UCSD-AML1 (cell line): ENCODE measurements around the gene ZNF621.
"Not testable (repeated sequence)": the region's sequence is repeated elsewhere in the genome, so short reads cannot be mapped to it uniquely, and the experiment has no call there.

ENCODE experiments used
- DNase-seq: peaks from one replicate; lab custom pipeline; 2025; ENCODE audit not compliant: unreplicated experiment; lab: John Stamatoyannopoulos, UW

ZNF621 gene

DNA sequence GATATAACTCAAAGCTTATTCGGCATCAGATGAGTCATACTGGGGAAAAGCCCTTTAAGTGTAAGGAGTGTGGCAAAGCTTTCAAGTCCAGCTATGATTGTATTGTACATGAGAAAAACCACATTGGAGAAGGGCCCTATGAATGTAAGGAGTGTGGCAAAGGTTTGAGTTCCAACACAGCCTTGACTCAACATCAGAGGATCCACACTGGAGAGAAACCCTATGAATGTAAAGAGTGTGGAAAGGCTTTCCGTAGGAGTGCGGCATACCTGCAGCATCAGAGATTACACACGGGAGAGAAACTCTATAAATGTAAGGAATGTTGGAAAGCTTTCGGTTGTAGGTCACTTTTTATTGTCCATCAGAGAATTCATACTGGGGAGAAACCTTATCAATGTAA lies 7.5 kb downstream of the ZNF621 start:
- DNase-seq, result no peak

DNA sequence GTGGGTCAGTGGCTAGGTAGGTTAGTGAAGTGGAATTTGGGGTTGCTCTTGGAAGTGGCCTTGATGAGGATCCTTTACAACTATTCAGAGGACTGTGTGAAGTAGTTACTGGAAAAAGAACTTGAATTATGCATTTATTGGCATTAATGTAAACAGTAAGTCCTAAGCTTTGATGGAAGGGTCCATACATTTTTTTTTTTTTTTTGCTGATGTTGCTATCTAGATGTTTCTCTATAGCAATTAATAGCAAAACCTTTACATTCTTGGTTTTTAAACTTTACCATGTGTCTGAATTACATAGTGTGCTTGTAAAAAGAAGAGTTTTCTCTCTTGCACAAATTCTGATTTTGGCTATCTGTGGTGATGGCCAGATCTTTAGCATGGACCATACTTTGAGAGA lies 9.5 kb downstream of the ZNF621 start:
- DNase-seq, result no peak

DNA sequence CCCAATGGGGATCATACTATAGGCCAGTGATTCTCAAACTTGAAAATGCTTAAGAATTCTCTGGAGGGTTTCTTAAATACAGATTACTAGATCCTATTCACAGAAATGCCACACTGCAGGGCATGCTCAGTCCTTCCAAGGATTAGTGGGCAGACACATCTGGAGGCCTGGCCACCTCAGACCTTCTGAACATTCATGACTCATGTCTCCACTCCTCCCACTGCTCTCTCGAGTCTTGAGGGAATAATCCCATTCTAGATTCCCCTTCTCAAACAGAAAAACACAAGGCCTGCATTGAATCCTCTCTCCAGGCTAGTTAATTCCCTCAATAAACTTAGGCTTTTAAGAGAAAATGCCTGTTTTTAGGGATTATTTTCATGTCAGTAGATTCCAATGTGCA lies 22.1 kb downstream of the ZNF621 start:
- DNase-seq, result no peak

DNA sequence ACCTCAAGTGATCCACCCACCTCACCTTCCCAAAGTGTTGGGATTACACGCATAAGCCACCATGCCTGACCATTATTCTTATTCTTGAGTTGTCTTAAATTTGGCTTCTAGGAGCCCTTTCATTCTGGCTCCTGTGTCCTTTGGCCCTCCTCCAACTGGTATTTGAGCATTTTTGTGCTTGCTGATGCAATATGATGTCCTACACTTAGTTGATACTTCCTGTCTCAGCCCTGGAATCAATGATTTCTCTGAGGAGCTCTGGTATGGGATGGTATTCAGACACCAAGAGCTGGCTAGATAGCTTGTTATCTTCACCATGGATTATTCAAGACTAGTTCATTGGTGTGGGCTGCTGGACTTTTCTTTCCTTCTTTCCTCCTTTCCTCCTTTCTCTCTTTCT lies 25.4 kb downstream of the ZNF621 start:
- DNase-seq, result no peak

DNA sequence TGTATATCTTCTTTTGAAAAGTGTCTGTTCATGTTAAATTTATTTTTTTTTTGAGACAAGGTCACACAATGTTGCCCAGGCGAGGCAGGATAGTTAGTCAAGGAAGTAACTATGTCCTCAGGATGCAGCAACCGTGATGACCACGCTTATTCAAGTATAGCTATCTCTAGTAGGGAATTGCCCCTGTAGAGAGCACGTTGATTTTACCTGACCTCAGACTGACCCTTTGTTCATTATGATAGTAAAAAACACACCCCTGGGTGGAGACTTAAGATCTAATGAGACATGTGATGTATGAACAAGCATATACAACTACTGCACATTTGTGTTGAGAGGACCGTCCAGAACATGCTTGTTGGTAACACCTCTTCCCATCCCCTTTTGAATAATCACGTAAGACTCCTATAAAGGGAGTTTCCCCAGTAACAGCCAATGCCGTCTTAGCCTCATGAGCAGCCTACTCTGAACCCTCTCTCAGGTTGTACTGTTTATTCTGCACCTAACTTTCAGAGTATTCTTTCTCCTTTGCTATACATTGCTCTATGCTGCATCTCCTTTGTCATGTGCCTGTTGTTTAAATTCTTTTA lies 32.9 kb downstream of the ZNF621 start:
- DNase-seq, result no peak

DNA sequence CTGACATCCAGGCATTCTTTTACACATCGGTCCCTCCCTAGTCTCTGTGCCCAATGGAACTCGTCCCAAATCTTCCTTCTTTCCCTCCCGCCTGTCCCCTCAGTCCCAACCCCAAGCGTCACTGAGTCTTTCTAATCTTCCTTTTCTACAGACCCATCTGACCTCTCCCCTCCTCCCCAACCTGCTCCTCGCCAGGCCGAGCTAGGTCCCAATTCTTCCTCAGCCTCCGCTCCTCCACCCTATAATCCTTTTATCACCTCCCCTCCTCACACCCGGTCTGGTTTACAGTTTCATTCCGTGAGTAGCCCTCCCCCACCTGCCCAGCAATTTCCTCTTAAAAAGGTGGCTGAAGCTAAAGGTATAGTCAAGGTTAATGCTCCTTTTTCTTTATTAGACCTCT lies 37.7 kb downstream of the ZNF621 start:
- DNase-seq, result not testable (repeated sequence)

DNA sequence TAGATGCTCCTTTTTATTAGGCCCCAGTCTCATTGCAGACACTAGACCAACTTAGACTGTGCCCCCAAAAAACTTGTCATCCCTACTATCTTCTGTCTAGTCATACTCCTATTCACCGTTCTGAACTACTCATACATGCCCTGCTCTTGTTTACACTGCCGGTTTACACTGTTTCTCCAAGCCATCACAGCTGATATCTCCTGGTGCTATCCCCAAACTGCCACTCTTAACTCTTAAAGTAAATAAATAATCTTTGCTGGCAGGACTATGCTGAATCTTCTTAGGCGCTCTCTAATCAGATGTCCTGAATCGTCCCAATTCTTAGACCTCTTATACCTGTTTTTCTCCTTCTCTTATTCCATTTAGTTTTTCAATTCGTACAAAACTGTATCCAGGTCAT lies 40.9 kb downstream of the ZNF621 start:
- not testable (repeated sequence) for DNase-seq

DNA sequence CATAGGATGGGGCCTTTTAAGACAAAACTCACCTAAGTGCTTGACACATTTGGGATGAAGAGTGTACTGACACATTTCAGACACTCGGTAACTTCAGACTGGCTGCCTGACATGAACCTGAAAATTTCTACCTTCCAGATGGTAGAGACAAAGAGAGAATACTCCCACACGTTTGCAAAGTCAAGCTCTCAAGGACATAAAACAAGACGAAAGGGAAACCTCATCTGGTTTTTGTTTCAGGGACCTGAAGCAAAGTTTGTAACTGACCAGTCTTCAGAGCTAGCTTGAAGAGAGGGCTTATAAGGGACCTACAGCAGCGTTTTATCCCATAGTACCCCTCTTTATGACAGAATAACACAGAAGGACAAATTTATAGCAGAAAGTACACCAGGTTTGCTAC lies 41.9 kb downstream of the ZNF621 start:
- no peak for DNase-seq

DNA sequence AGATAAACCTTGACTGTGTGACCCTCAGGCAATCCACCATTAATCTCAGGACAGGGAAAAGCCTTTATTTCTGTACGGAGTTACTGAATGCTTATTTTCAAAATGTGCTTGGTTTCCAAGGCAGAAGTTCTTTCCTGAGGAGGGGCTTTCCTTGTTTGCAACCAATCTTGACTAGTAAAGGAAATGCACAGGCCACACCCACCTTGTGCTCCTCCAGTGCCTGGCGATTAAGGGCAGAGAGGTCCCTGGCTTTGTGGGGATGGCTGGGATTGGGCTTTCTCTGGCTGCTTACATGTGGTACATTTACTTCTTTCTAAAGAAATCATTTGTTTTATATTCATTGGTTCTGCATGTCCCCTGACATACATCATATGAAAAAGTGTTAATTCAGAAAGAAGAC lies 47.8 kb downstream of the ZNF621 start:
- no peak for DNase-seq

DNA sequence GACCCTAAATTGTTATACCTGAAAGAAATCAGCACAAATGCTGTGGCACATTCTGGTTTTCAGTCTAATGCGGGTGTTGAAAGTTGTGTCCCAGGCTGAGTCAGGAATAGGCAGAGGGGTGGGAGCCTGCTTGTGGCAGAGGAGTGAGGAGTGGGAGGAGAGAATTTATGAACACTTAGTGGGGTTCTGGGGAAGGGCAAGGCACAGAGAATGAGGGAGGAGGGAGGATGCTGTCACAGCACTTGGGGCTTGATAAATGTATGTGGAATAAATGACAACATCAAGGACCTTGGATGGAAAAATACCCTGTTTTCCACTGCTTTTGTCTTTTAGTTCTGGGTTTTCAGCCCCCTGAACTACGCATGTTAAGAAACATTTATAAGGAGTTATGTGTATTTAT lies 49.3 kb downstream of the ZNF621 start:
- no peak for DNase-seq

DNA sequence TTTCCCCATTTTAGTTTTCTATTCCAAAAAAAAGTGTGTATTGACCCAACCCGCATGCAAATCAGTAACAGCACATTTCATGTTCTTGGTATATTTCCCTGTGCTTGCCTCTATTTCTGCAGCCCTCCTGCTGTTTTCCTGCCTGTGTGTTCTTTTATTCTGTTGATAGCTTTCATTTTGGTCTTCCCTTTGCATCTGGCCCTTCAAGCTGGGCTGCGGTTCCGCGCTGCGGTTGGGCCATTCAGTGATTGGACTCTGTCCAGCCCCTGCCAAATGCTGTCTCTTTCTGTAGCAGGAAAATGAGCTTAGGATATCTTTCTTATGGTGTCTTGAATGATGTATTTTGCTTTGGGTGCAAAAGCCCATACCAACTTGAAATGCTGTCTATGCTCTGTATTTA lies 49.9 kb downstream of the ZNF621 start:
- DNase-seq, result no peak

DNA sequence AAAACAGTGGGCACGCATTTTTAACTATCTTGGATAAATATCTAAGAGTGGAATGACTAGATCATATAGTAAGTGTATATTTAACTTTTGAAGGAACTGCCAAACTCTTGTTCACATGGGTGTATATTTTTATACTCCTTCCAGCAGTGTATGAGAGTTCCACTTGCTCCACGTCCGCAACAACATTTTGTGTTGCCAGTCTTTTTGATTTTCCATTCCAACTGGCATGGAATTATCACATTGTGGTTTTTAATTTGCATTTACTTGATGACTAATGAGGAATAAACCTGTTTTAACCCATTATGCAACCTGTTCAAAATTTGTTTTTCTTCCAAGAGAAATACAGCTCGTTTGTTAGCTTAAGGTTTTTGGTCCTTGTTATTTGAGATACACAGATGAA lies 51.6 kb downstream of the ZNF621 start:
- DNase-seq, result no peak

DNA sequence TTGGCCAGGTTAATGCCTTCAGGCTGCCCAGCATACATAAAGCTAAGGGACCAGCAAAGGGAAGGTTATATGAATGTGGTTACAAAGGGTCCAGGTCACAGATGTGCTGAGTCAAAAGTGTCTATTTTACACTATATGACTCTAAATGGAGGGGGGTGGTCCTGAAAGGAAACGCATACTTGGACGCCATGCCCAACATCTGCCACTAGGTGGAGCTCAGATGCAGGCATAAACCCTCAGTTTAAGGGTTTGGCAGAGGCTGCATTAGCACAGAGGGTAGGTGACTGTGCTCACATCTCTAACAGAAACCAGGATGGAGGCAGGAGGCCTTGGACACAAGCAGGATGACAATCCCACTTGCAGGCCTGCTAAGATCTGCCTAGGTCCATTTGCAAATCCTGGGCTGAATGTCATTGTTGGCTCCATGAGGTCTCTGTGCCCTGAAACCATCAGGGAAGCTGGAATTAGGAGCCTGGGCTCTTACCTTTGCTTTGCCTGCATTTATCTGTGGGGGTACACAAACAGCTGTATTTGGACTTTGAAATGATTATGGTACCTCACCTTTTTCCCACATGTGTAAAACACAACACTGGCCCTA lies 55.8 kb downstream of the ZNF621 start:
- DNase-seq, result peak; percentile 53

DNA sequence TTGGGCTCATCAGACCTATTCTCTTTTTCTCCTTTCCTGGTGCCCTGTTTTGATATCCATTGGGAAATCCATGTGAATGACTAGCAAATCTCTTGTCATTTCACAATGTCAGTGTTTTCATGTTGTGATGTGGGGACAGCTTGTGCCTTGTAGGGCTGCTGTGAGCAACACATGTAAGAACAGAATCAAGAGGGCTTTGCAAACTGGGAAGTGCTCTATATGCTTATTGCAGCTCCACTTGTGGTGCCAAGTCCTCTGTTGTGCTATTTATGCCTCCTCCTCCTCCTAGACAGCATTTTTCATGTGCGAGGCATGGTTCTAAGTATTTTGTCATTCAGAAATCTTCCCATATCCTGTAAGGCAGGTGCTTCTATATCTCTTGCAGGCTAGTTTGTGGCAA lies 56.4 kb downstream of the ZNF621 start:
- DNase-seq, result no peak

DNA sequence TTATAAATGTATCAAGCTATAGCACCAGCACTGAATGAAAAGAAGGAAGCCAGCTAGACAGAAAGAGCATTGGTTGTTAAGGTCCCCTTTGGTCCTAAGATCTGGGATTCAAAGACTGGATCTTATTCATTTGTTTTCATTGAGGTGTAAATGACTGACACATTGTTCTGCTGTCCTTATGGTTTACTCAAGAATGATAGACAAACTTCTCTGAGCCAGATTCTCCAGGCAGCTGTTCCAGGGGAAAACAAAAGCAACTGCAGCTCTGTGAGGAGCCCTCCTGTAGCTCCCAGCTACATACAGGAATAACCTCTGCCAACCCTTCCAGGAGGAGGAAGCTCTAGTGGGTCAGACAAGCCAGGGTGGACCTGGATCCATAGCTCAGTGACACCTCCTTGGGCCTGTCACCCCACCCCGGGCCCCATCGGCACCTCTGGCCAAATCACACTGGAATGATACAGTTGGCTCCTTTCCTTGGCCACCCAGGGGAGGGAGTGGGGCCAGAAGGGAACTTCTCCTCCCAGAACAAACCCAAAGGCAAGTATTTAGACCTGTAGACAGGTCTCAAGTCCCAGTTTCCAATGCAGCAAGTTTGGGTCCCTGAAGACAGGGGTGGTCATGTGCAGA lies 57.8 kb downstream of the ZNF621 start:
- DNase-seq, result no peak

DNA sequence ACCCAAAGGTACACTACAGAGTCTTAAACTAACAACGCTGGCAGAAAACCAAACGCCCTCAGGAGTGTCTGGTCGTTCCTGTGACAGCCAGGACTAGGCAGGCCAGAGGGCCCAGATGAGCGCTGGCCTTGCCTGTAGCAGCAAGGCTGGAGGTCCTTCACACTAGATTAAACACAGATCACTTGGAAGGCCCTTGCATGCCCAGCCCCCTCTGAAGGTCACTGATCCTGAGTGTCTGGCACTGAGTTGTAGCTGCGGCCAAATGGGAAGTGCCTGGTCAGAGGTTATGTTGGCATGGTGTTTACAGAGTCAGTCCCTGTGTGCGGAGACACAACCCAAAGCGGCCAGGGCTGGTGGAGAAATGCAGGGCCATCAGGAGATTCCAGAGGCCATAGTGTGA lies 58.9 kb downstream of the ZNF621 start:
- no peak for DNase-seq

DNA sequence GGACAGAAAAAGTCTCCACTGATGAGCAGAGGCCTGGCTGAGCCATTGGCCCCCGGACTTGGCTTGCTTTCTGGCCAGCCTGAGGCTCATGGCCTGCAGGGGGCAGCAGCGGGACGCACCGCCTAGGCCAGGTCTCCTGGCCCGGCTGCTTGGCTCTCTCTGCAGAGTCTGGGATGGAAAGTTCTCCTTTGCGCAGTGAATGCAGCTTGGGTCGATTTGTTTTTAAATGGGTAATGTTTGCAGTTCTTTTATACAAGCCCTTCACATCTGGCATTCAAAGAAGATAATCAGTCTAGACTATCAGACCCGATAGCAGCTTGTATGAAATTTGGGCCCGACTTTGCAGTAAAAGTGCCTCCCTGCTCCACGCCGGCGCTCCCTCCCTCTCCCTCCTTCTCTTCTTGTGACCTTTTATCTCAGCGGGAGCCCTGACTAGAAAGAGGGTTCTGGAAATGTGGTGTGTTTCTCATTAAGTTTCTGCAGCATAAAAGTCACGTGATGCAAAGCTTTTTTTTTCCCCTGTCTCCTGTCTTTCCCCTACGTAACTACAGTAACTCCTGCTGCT lies 59.9 kb downstream of the ZNF621 start:
- DNase-seq, result peak; percentile 78

DNA sequence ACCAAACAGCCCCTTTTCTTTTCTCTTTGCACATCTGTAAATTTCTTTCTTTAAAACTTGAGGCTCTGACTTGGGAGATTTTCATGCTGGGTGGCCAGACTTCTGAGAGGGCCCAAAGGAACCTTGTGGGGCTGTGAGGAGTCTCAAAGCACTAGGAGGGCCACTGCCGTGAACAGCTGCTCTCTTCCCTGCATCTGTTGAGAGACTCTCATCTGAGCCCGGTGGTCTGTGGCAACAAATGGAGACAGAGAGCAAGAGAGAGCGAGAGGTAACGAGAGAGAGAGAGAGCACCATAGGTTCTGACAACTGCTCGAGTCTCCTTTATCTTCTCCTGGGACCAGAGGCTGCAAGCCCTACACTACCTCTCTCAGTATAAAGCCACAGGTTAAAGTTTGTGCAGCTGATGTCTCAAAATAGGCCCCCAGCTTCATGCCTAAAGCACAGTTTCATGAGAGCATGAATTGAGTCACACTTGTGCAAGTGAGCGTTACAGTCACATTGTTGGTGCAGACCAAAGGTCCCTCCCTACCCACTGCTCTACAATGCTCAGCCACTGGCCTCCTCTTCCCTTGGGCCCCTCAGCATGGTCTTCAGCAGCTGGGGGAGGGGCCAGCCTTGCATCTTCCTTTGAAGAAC lies 60.7 kb downstream of the ZNF621 start:
- no peak for DNase-seq

DNA sequence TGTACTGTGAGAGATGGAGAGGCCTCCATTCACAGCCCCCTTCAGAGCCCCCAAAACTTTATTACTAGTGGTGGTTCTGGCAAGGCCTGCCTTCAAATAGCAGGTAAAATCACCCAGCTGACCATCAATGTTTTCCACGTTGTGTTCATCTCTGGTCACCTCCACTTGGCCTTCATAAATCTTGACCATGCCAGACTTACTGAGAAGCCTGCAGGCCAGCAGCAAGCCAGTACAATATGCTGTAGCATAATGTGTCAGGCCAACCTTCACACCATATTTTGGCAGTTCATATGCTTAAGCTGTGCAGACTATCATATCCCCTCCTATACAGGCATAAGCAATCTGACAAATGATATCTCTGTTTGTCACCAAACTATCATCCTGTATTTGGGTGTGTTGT lies 62.1 kb downstream of the ZNF621 start:
- no peak for DNase-seq

DNA sequence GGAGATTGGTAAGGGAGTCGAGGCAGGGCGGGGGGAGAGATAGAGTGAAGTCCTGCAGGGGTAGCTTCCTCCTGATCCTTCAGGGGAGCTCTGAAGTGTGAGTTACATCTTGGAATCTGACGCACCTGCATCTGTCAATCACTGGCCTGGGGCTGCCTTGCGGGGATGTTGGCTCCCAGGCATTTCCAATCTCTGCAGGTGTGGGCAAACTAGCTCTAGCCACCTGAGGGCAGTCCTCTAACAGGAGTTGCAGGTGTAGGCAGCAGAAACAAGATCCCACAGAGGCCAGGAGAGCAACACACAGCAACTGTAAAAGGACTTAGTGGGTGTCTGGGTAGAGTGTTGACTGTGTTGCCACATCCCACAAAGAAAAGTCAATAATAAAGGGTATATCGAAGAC lies 63.6 kb downstream of the ZNF621 start:
- no peak for DNase-seq
